Sigmoid colon (tissue), 4 donors: Measurements from ENCODE around the gene TPST2.

Experiments used
- POLR2A ChIP-seq, 2 donors: fragments of 450-650 bp; IDR thresholded peaks; one replicate each; pipeline ENCODE4 v1.6.1; 2016; ENCODE audit warnings: antibody characterized with exemption in 2 of 2, mild to moderate bottlenecking in 2 of 2, moderate library complexity in 2 of 2
- POLR2AphosphoS5 ChIP-seq, 4 donors: sonication (generic); formaldehyde crosslinking; IDR thresholded peaks; one replicate each; pipeline ENCODE4 v1.6.1; 2017; ENCODE audit warnings: antibody characterized with exemption in 4 of 4
- TF ChIP-seq, protein P1 (sequence below), 4 experiments: fragments of 450-650 bp in 3 of 4; fragments of 200-600 bp in 1 of 4; IDR thresholded peaks; one replicate each; pipeline ENCODE4 v1.5.1; 2016 to 2019; ENCODE audit warnings: antibody characterized with exemption in 4 of 4, mild to moderate bottlenecking in 3 of 4, moderate library complexity in 2 of 4

DNA sequence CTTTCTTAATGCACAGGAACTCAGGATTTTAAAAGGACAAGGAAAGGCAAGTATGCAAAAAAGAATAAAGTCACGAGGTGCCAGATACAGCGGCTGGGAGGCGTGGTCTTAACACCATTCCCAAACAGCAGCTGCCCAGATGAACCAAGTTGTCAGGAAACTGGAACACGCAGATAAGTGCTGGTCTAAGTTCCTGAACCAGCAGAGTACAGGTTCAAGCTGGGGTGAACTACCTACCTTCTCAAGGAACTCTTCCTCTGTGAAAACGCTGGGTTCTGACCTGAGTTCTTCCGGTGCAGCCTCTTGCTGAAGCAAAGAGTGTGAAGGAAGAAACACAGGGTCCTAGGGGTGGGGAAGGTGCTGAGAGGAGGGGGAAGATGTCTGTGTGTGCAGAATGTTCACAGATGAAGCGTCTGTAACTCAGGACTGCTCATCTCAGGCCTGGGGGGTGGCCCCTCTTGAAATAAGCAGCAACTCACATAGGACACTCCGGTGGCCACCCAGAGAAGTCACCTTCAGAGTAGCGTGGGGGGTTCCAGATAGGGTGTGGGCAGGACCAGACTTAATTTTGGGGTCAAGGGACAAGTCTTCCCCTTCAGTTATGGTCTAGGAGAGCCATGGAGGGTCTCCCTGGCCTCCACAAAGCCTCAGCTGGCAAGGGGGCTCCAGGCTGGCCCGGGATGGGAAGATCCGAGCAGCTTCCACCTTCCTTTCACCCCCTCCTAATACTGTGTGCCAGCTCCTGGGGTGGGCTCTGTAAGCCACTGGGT is 3.2 kb downstream of the TPST2 start:
- TF ChIP-seq POLR2AphosphoS5 (IDR thresholded peaks at IDR 0.05) (peak in 1 of 4 donors; percentile 19), POLR2A (IDR thresholded peaks at IDR 0.05) (no peak)
- TF ChIP-seq, protein P1, sequence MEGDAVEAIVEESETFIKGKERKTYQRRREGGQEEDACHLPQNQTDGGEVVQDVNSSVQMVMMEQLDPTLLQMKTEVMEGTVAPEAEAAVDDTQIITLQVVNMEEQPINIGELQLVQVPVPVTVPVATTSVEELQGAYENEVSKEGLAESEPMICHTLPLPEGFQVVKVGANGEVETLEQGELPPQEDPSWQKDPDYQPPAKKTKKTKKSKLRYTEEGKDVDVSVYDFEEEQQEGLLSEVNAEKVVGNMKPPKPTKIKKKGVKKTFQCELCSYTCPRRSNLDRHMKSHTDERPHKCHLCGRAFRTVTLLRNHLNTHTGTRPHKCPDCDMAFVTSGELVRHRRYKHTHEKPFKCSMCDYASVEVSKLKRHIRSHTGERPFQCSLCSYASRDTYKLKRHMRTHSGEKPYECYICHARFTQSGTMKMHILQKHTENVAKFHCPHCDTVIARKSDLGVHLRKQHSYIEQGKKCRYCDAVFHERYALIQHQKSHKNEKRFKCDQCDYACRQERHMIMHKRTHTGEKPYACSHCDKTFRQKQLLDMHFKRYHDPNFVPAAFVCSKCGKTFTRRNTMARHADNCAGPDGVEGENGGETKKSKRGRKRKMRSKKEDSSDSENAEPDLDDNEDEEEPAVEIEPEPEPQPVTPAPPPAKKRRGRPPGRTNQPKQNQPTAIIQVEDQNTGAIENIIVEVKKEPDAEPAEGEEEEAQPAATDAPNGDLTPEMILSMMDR (IDR thresholded peaks at IDR 0.05), result no peak
